SK-N-SH treated with all-trans-retinoic acid at 6 μM for 48 hours (cell line): ENCODE measurements around the gene DDX18.

ENCODE experiments used
- ATAC-seq: fragments of 200-7000 bp; cut with Tn5 transposase; 3 replicates; pipeline ENCODE4 v1.9.1; 2020; ENCODE audit warnings: mild to moderate bottlenecking, moderate library complexity
- ARNTL ChIP-seq: fragments of 450-650 bp; formaldehyde crosslinking; IDR thresholded peaks from 2 replicates; pipeline ENCODE4 v1.5.0; 2020; ENCODE audit warnings: low read depth, mild to moderate bottlenecking, moderate library complexity, borderline replicate concordance
- BACH2 ChIP-seq: fragments of 250-450 bp; sonication (Bioruptor Pico); IDR thresholded peaks from 2 replicates; pipeline ENCODE4 v1.9.0; 2021; ENCODE audit warnings: mild to moderate bottlenecking, borderline replicate concordance
- CREB5 ChIP-seq: fragments of 250-450 bp; sonication (Bioruptor Pico); IDR thresholded peaks from 2 replicates; pipeline ENCODE4 v1.5.1; 2020; ENCODE audit warnings: low read depth, mild to moderate bottlenecking, moderate library complexity
- CSDC2 ChIP-seq: fragments of 250-450 bp; sonication (Bioruptor Pico); IDR thresholded peaks from 2 replicates; pipeline ENCODE4 v1.5.0; 2020; ENCODE audit warnings: mild to moderate bottlenecking, moderate library complexity
- GLIS3 ChIP-seq: fragments of 250-450 bp; sonication (Bioruptor Pico); IDR thresholded peaks from 2 replicates; pipeline ENCODE4 v1.5.0; 2020; ENCODE audit warnings: mild to moderate bottlenecking, moderate library complexity
- ISL1 ChIP-seq: fragments of 250-450 bp; sonication (Bioruptor Pico); IDR thresholded peaks from 2 replicates; pipeline ENCODE4 v2.1.2; 2022; ENCODE audit warnings: mild to moderate bottlenecking, moderate library complexity
- OSR1 ChIP-seq: fragments of 250-450 bp; sonication (Bioruptor Pico); IDR thresholded peaks from 2 replicates; pipeline ENCODE4 v1.8.0; 2022; ENCODE audit warnings: moderate library complexity, mild to moderate bottlenecking, inconsistent platforms
- PATZ1 ChIP-seq: fragments of 250-450 bp; sonication (Bioruptor Pico); IDR thresholded peaks from 2 replicates; pipeline ENCODE4 v1.8.0; 2020; ENCODE audit warnings: mild to moderate bottlenecking, moderate library complexity, borderline replicate concordance
- POU6F1 ChIP-seq: fragments of 250-450 bp; sonication (Bioruptor Pico); IDR thresholded peaks from 2 replicates; pipeline ENCODE4 v1.8.0; 2021; ENCODE audit warnings: low read depth, mild to moderate bottlenecking, moderate library complexity, borderline replicate concordance
- RARB ChIP-seq: fragments of 250-450 bp; sonication (Bioruptor Pico); IDR thresholded peaks from 2 replicates; pipeline ENCODE4 v1.8.0; 2021; ENCODE audit warnings: mild to moderate bottlenecking, moderate library complexity
- TCF4 ChIP-seq: fragments of 250-450 bp; sonication (Bioruptor Pico); IDR thresholded peaks from 2 replicates; pipeline ENCODE4 v1.8.0; 2021; ENCODE audit warnings: mild to moderate bottlenecking, moderate library complexity, borderline replicate concordance
- TSHZ2 ChIP-seq: fragments of 250-450 bp; sonication (Bioruptor Pico); IDR thresholded peaks from 2 replicates; pipeline ENCODE4 v1.5.0; 2020; ENCODE audit warnings: mild to moderate bottlenecking, moderate library complexity
- ZC3H10 ChIP-seq: fragments of 250-450 bp; sonication (Bioruptor Pico); IDR thresholded peaks from 2 replicates; pipeline ENCODE4 v1.5.1; 2021; ENCODE audit warnings: mild to moderate bottlenecking, moderate library complexity
- ZFP3 ChIP-seq: fragments of 250-450 bp; sonication (Bioruptor Pico); IDR thresholded peaks from 2 replicates; pipeline ENCODE4 v1.5.0; 2020; ENCODE audit warnings: mild to moderate bottlenecking, moderate library complexity
- ZFP30 ChIP-seq: fragments of 450-650 bp; formaldehyde crosslinking; IDR thresholded peaks from 2 replicates; pipeline ENCODE4 v1.5.0; 2022; ENCODE audit warnings: mild to moderate bottlenecking, moderate library complexity
- ZNF565 ChIP-seq: fragments of 450-650 bp; formaldehyde crosslinking; conservative IDR thresholded peaks from 2 replicates; pipeline ENCODE4 v1.5.0; 2020; ENCODE audit warnings: low read depth, mild to moderate bottlenecking, moderate library complexity
- ZNF8 ChIP-seq: fragments of 450-650 bp; formaldehyde crosslinking; IDR thresholded peaks from 2 replicates; pipeline ENCODE4 v1.5.0; 2020; ENCODE audit warnings: mild to moderate bottlenecking, moderate library complexity

The DDX18 gene

GRCh38 chr2:117851969-117852368 is 37.5 kb downstream of the DDX18 start:
- no peak for TF ChIP-seq ISL1
- TF ChIP-seq CSDC2: no peak
- TF ChIP-seq ZFP30 (CRISPR knock-in tag): no peak
- no peak for TF ChIP-seq PATZ1 (CRISPR knock-in tag)
- no peak for TF ChIP-seq BACH2 (CRISPR knock-in tag)
- no peak for TF ChIP-seq ZFP3 (CRISPR knock-in tag)
- TF ChIP-seq CREB5: no peak
- no peak for TF ChIP-seq TSHZ2
- no peak for TF ChIP-seq ZNF8 (CRISPR knock-in tag)
- no peak for TF ChIP-seq ARNTL (CRISPR knock-in tag)
- TF ChIP-seq POU6F1: no peak
- no peak for TF ChIP-seq ZC3H10 (CRISPR knock-in tag)
- TF ChIP-seq, all 23 proteins: peak for 0
- ATAC-seq: no peak

GRCh38 chr2:117853316-117853715 is 38.8 kb downstream of the DDX18 start:
- no peak for TF ChIP-seq GLIS3
- TF ChIP-seq ZFP30 (CRISPR knock-in tag): no peak
- TF ChIP-seq ZNF8 (CRISPR knock-in tag): no peak
- TF ChIP-seq ZC3H10 (CRISPR knock-in tag): no peak
- no peak for TF ChIP-seq ZNF565 (CRISPR knock-in tag)
- TF ChIP-seq TSHZ2: no peak
- TF ChIP-seq POU6F1: no peak
- no peak for TF ChIP-seq OSR1 (CRISPR knock-in tag)
- TF ChIP-seq ARNTL (CRISPR knock-in tag): no peak
- TF ChIP-seq TCF4 (CRISPR knock-in tag): no peak
- no peak for TF ChIP-seq CREB5
- TF ChIP-seq RARB: no peak
- TF ChIP-seq, all 23 proteins: peak for 0
- no peak for ATAC-seq
